Liver (tissue), 9 donors: ENCODE results near the gene NSL1. TPM values are rescaled to one million over a fixed set of nuclear protein-coding genes. Genes with fewer than 3 reads are reported as not detected.

Experiments
- DNase-seq: peaks from one replicate; pipeline ENCODE4 v3.0.0-alpha.2; 2017; ENCODE audit warnings: low spot score
- H3K27ac ChIP-seq, 2 donors: one replicate each; pipeline ENCODE4 v1.7.0; 2013; ENCODE audit warnings: inconsistent platforms in 2 of 2, low read length in 2 of 2, control low read depth in 1 of 2, low read depth in 1 of 2, mild to moderate bottlenecking in 1 of 2
- H3K27me3 ChIP-seq, 4 donors: one replicate each; pipeline versions ENCODE4 v1.6.1 to v1.7.0; 2013; ENCODE audit warnings: low read length in 3 of 4, inconsistent platforms in 1 of 4, mild to moderate bottlenecking in 1 of 4, moderate library complexity in 1 of 4; ENCODE audit not compliant: control insufficient read depth in 4 of 4, insufficient read depth in 4 of 4
- H3K36me3 ChIP-seq, 4 donors: one replicate each; pipeline versions ENCODE4 v1.6.1 to v1.7.0; 2013; ENCODE audit warnings: low read length in 3 of 4, mild to moderate bottlenecking in 3 of 4, low read depth in 1 of 4, moderate library complexity in 1 of 4; ENCODE audit not compliant: control insufficient read depth in 4 of 4, insufficient read depth in 3 of 4
- H3K4me1 ChIP-seq, 4 donors: one replicate each; pipeline versions ENCODE4 v1.6.1 to v1.7.0; 2013; ENCODE audit warnings: low read length in 3 of 4, mild to moderate bottlenecking in 3 of 4, moderate library complexity in 1 of 4; ENCODE audit not compliant: control insufficient read depth in 4 of 4, insufficient read depth in 4 of 4
- H3K4me3 ChIP-seq, 3 donors: one replicate each; pipeline versions ENCODE4 v1.6.1 to v1.7.0; 2013; ENCODE audit warnings: low read length in 3 of 3, control low read depth in 1 of 3, low read depth in 1 of 3, mild to moderate bottlenecking in 1 of 3
- H3K9ac ChIP-seq, 2 donors: one replicate each; pipeline ENCODE4 v1.7.0; 2013; ENCODE audit warnings: low read length in 2 of 2, mild to moderate bottlenecking in 2 of 2, moderate library complexity in 2 of 2, control low read depth in 1 of 2, low read depth in 1 of 2
- H3K9me3 ChIP-seq, 4 donors: one replicate each; pipeline versions ENCODE4 v1.6.1 to v1.7.0; 2013; ENCODE audit warnings: low read length in 3 of 4; ENCODE audit not compliant: control insufficient read depth in 4 of 4
- EGR1 ChIP-seq, 2 donors: IDR thresholded peaks; 2 replicates each; pipeline ENCODE4 v1.6.1; 2016 to 2018; ENCODE audit warnings: antibody characterized with exemption in 2 of 2, low read depth in 2 of 2
- FOXA1 ChIP-seq: IDR thresholded peaks from 2 replicates; pipeline ENCODE4 v1.6.1; 2016; ENCODE audit warnings: antibody characterized with exemption
- FOXA2 ChIP-seq: IDR thresholded peaks from 2 replicates; pipeline ENCODE4 v1.6.1; 2016; ENCODE audit warnings: antibody characterized with exemption
- GABPA ChIP-seq, 2 donors: IDR thresholded peaks in 1 of 2; conservative IDR thresholded peaks in 1 of 2; 2 replicates each; pipeline ENCODE4 v1.6.1; 2016; ENCODE audit warnings: antibody characterized with exemption in 2 of 2, mild to moderate bottlenecking in 1 of 2, moderate library complexity in 1 of 2
- HNF4A ChIP-seq, 2 donors: conservative IDR thresholded peaks; 2 replicates each; pipeline ENCODE4 v1.6.1; 2016; ENCODE audit warnings: antibody characterized with exemption in 2 of 2, mild to moderate bottlenecking in 2 of 2
- JUND ChIP-seq, 2 donors: IDR thresholded peaks; 2 replicates each; pipeline ENCODE4 v1.6.1; 2016; ENCODE audit warnings: antibody characterized with exemption in 2 of 2
- NR2F2 ChIP-seq: IDR thresholded peaks from 2 replicates; pipeline ENCODE4 v1.6.1; 2016; ENCODE audit warnings: antibody characterized with exemption
- RAD21 ChIP-seq, 2 donors: IDR thresholded peaks; 2 replicates each; pipeline ENCODE4 v1.6.1; 2016; ENCODE audit warnings: antibody characterized with exemption in 2 of 2, mild to moderate bottlenecking in 2 of 2
- RXRA ChIP-seq, 2 donors: IDR thresholded peaks; 2 replicates each; pipeline ENCODE4 v1.6.1; 2017 to 2018; ENCODE audit warnings: antibody characterized with exemption in 2 of 2, mild to moderate bottlenecking in 1 of 2
- SP1 ChIP-seq: IDR thresholded peaks from 2 replicates; pipeline ENCODE4 v1.6.1; 2018; ENCODE audit warnings: antibody characterized with exemption, mild to moderate bottlenecking
- TAF1 ChIP-seq: conservative IDR thresholded peaks from 2 replicates; pipeline ENCODE4 v1.6.1; 2016; ENCODE audit warnings: antibody characterized with exemption, mild to moderate bottlenecking
- YY1 ChIP-seq: IDR thresholded peaks from 2 replicates; pipeline ENCODE4 v1.6.1; 2016; ENCODE audit warnings: antibody characterized with exemption, mild to moderate bottlenecking
- WGBS: extraction: QIAGEN DNeasy Blood & Tissue Kit; methylation state at CpG from one replicate; pipeline ENCODE4 v1.1.7; 2013; 5-methylcytosine and 5-hydroxymethylcytosine counted together
- polyA plus RNA-seq, 2 donors: library from polyadenylated mRNA; stranded (reverse) in 1 of 2; unstranded in 1 of 2; fragments of 200-250 nt in 1 of 2; fragments of >200 nt in 1 of 2; fragmentation: Nextera tagmentation in 1 of 2; extraction: Ambion mirVana in 1 of 2; gene quantifications; one replicate each; pipeline versions ENCODE4 v1.2.1 to v1.2.3, GENCODE V29; 2013 to 2015
- total RNA-seq, 2 donors: library from RNA; depleted of rRNA; stranded (reverse); fragments of >200 nt; gene quantifications; one replicate each; pipeline ENCODE4 v1.2.3, GENCODE V29; 2014
- TF ChIP-seq, protein P1 (sequence below): IDR thresholded peaks from 2 replicates; pipeline ENCODE4 v1.6.1; 2016; ENCODE audit warnings: antibody characterized with exemption, mild to moderate bottlenecking
- TF ChIP-seq, protein P2 (sequence below): IDR thresholded peaks from 2 replicates; pipeline ENCODE4 v1.6.1; 2016; ENCODE audit warnings: antibody characterized with exemption
- TF ChIP-seq, protein P3 (sequence below): fragments of 150-350 bp; IDR thresholded peaks from 2 replicates; pipeline ENCODE4 v1.5.1; 2017; ENCODE audit warnings: improper control_type of control experiment, low read depth, low read length; ENCODE audit not compliant: missing input control
- donor health status: healthy.
- donor health status: healthy.
- donor health status: healthy.
- donor health status: healthy.
- donor health status: healthy.

NSL1 gene
- total and polyA plus RNA-seq, 4 donors = 17.2 to 31.3 (median 18.7) TPM

DNA sequence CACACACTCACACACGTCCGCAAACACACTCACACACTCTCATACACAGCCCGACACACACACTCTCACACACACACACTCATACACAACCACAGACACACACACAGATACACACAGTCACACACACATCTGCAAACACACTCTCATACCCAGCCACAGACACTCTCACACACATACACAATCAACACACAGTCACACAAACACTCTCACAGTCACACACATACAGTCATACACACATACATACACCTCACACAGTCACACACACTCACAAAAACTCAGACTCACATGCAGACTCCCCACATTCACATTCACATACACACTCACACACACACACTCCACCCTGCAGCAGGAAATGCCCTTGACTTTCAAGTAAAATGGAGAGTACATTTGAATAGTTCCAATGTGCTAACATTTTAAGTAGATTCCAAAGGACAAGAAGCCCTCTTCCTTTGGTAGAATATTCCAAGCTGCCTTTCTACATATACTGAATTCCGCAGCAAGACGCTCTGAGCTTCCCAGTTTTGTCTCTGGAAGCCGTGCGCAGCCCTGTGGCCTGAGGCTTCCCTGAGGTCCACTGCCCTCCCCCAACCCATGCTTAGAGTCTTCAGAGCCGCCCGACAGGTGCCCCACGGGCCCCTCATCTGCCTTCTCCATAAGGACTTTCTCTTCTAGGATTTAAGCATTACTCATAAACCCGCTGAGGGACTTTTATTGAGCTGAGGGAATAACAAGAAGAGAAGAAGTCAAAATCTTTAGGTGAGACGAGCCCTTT lies 101.6 kb downstream of the NSL1 start:
- Histone ChIP-seq H3K4me1 (no peaks in the 10 kb centered on the region), H3K27me3 (peaks cover 0 to 2% (median 0%) of the 10 kb centered on the region in 4 donors), H3K9me3 (no peaks in the 10 kb centered on the region), H3K27ac (no peak overlapping the region), H3K9ac (no peak overlapping the region), H3K36me3 (no peaks in the 10 kb centered on the region), H3K4me3 (no peak overlapping the region)
- TF ChIP-seq TAF1 (no peak), FOXA1 (no peak), JUND (IDR thresholded peaks at IDR 0.05) (no peak), SP1 (no peak), FOXA2 (no peak), RXRA (IDR thresholded peaks at IDR 0.05) (no peak), GABPA (IDR thresholded peaks at IDR 0.05 in 1 of 2, conservative IDR thresholded peaks at IDR 0.05 in 1 of 2) (no peak), RAD21 (IDR thresholded peaks at IDR 0.05) (no peak), NR2F2 (no peak), HNF4A (conservative IDR thresholded peaks at IDR 0.05) (no peak), EGR1 (IDR thresholded peaks at IDR 0.05; ENCODE audit: low read depth in 2 of 2) (no peak), YY1 (no peak)
- TF ChIP-seq, protein P1, sequence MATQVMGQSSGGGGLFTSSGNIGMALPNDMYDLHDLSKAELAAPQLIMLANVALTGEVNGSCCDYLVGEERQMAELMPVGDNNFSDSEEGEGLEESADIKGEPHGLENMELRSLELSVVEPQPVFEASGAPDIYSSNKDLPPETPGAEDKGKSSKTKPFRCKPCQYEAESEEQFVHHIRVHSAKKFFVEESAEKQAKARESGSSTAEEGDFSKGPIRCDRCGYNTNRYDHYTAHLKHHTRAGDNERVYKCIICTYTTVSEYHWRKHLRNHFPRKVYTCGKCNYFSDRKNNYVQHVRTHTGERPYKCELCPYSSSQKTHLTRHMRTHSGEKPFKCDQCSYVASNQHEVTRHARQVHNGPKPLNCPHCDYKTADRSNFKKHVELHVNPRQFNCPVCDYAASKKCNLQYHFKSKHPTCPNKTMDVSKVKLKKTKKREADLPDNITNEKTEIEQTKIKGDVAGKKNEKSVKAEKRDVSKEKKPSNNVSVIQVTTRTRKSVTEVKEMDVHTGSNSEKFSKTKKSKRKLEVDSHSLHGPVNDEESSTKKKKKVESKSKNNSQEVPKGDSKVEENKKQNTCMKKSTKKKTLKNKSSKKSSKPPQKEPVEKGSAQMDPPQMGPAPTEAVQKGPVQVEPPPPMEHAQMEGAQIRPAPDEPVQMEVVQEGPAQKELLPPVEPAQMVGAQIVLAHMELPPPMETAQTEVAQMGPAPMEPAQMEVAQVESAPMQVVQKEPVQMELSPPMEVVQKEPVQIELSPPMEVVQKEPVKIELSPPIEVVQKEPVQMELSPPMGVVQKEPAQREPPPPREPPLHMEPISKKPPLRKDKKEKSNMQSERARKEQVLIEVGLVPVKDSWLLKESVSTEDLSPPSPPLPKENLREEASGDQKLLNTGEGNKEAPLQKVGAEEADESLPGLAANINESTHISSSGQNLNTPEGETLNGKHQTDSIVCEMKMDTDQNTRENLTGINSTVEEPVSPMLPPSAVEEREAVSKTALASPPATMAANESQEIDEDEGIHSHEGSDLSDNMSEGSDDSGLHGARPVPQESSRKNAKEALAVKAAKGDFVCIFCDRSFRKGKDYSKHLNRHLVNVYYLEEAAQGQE = no peak
- TF ChIP-seq, protein P2, sequence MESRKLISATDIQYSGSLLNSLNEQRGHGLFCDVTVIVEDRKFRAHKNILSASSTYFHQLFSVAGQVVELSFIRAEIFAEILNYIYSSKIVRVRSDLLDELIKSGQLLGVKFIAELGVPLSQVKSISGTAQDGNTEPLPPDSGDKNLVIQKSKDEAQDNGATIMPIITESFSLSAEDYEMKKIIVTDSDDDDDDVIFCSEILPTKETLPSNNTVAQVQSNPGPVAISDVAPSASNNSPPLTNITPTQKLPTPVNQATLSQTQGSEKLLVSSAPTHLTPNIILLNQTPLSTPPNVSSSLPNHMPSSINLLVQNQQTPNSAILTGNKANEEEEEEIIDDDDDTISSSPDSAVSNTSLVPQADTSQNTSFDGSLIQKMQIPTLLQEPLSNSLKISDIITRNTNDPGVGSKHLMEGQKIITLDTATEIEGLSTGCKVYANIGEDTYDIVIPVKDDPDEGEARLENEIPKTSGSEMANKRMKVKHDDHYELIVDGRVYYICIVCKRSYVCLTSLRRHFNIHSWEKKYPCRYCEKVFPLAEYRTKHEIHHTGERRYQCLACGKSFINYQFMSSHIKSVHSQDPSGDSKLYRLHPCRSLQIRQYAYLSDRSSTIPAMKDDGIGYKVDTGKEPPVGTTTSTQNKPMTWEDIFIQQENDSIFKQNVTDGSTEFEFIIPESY = no peak
- TF ChIP-seq, protein P3, sequence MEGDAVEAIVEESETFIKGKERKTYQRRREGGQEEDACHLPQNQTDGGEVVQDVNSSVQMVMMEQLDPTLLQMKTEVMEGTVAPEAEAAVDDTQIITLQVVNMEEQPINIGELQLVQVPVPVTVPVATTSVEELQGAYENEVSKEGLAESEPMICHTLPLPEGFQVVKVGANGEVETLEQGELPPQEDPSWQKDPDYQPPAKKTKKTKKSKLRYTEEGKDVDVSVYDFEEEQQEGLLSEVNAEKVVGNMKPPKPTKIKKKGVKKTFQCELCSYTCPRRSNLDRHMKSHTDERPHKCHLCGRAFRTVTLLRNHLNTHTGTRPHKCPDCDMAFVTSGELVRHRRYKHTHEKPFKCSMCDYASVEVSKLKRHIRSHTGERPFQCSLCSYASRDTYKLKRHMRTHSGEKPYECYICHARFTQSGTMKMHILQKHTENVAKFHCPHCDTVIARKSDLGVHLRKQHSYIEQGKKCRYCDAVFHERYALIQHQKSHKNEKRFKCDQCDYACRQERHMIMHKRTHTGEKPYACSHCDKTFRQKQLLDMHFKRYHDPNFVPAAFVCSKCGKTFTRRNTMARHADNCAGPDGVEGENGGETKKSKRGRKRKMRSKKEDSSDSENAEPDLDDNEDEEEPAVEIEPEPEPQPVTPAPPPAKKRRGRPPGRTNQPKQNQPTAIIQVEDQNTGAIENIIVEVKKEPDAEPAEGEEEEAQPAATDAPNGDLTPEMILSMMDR = no peak
- 89% methylated on average over 12 of the region's 12 CpGs for WGBS
- no peak for DNase-seq

DNA sequence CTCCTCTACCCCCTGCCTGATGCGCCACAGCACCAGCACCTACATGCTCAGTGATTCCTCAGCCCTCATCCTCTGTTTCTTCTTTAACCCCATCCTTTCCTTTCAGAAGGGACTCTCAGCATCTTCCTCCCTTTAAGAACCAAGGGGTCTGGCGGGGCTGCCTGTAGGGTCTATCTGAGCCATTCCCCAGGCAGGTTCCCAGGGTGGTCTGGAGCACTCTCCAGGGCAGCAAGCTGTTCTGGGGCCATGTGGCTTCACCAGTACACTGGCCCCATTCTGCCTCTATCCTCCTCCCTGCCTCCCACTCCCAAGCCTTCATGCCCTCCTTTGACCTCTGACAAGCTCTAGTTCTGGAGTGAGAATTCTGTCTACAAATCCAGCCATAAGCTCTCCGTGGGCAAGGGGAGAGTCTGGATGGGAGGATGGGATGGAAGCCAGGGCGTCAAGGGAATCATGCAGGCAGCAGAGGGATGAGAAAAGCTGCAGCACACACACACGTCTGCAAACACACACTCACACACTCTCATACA lies 102.3 kb downstream of the NSL1 start:
- H3K4me3 ChIP-seq = no peak overlapping the region
- no peak overlapping the region for H3K27ac ChIP-seq

More for the DNA sequence above, 102.3 kb downstream of the NSL1 start:
- peaks cover 0 to 2% (median 0%) of the 10 kb centered on the region in 4 donors for H3K27me3 ChIP-seq
- WGBS = 85% methylated on average over 5 of the region's 5 CpGs
- no peaks in the 10 kb centered on the region for H3K4me1 ChIP-seq
- no peak overlapping the region for H3K9ac ChIP-seq
- H3K36me3 ChIP-seq = no peaks in the 10 kb centered on the region
- H3K9me3 ChIP-seq = no peaks in the 10 kb centered on the region
- no peak for DNase-seq
- no peak for TF ChIP-seq NR2F2
- TF ChIP-seq, protein P3 = no peak
- no peak for TF ChIP-seq GABPA (IDR thresholded peaks at IDR 0.05 in 1 of 2, conservative IDR thresholded peaks at IDR 0.05 in 1 of 2)
- TF ChIP-seq RXRA (IDR thresholded peaks at IDR 0.05) = no peak
- no peak for TF ChIP-seq TAF1
- TF ChIP-seq SP1 = no peak
- no peak for TF ChIP-seq JUND (IDR thresholded peaks at IDR 0.05)
